GM21717 (cell line): ENCODE results near the gene ZSCAN31.
"Not testable (repeated sequence)": the region's sequence is repeated elsewhere in the genome, so short reads cannot be mapped to it uniquely, and the experiment has no call there.

Source experiments
- ATAC-seq: cut with Tn5 transposase; IDR thresholded peaks from one replicate; pipeline ENCODE4 v1.9.1; 2021; ENCODE audit warnings: mild to moderate bottlenecking, moderate library complexity; ENCODE audit not compliant: unreplicated experiment

ZSCAN31 gene

DNA sequence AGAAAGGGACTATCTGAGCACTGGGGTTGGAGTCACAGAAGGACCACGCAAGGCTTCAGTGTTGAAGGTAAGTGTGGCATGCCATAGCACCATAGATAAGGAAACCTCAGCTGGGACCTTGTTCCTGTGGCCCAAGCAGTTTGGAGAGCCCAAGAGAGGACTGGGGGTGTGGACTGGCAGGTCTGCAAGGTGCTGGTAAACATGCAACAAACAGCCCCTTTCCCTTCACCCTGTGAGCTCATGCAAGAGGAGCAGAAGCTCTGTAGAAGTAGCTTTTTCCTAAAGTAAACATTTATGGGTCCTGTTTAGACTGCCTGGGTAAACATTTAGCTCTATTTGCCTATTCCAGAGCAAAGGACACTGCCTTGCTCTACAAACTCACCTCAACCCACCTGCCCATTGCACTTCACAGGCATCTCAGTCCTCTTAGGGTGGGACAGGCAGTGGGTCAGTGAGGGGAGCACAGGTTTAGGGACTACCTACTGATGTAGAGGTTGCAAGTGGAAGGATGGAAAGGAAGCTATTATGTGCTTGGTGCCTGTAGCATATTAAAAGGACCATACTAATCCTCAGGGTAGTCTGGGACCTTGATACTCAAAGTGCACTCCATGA, 12.0 kb downstream of the ZSCAN31 start:
- no peak for ATAC-seq

DNA sequence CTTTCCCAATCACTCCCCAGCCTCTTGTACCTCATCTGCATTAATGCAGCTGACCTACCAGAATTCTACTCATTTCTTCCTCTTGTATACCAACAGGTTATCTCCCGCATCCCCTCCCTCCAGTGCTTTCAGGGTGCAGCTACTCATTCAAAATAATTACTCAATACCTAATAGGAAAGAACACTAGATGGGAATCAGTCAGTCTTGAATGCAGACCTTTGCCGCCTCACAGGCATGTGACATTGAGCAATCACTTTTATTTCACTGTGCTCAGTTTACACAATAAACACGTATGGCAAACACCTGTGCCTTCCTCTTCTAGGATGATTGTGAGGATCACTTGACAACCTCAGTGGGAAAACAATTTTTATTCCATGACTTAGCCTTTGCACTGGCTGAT, 13.3 kb downstream of the ZSCAN31 start:
- no peak for ATAC-seq

DNA sequence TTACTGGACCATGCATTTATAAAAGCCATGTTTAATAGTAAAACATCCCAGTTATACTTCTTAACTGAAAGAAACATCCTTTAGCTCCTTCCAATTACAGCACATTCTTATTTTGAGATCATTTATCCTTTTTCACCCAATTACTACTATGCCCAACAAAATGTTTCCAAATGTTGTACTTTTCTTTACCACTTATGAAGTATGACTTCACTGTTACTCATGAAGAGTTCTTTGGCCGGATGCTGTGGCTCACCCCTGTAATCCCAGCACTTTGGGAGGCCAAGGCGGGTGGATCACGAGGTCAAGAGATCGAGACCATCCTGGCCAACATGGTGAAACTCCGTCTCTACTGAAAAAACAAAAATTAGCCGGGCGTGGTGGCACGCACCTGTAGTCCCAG, 18.1 kb downstream of the ZSCAN31 start:
- not testable (repeated sequence) for ATAC-seq

DNA sequence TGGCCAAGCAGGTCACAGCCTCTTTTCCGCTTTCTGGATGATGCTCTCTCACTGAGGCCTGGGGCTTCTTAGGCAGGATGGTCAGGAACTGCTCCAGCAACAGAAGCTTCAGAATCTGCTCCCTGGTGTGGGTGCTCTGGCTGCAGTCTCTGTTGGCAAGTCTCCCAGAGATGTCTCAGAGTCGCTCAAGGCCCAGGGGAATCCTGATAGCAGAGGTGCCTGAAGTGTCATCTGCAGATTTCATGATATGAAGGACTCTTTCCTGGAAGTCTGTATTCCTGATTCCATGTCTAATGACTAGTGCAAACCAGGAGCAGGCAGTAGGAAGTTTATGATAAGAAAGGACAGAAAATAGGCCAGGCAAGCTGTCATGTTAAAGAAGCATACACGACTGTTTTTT, 20.3 kb downstream of the ZSCAN31 start:
- ATAC-seq, result no peak

DNA sequence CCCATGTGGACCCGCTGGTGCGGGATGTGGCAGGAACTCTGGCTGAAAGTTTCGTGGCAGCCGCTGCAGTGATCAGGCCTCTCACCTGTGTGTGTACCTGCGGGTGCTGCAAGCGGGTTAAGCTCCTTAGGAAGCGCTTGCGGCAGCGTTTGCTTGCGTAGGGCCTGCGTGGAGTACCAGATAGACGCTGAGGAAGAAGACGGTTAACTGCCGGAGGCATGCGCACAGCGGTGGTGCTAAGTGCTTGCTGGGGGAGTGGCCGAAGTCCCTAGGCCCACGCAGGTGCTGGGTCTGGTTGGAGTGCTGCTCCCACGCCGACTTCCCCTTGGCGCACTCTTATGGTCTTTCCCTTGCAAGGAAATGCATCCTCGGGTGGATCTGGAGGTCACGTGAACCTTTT, 23.0 kb downstream of the ZSCAN31 start:
- no peak for ATAC-seq

DNA sequence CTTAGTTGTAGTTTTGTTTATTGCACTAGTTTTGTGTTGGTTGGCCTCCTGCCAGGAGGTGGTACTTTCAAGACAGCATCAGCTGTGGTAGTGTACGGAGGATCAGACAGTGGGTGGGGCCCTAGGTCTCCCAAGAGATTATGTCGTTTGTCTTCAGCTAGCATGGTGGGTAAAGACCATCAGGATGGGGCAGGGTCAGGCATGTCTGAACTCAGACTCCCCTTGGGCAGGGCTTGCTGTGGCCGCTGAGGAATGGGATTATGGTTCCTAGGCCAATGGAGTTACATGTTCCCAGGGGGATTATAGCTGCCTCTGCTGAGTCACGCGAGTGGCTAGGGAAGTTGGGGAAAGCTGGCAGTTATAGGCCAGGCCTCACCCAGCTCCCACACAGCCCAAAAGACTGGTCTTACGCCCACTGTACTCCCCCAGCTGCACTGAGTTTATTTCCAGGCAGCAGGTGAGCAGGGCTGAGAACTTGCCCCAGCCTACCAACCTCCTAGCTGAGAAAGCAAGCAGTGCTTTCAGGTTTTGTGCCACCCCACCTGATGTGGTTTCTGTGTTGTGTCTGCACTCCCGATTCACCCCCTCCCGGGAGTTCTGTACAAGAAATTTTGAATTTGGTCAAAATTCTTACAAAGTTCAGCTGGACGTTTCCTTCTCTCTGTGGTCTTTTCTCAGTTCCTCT, 24.7 kb downstream of the ZSCAN31 start:
- no peak for ATAC-seq

DNA sequence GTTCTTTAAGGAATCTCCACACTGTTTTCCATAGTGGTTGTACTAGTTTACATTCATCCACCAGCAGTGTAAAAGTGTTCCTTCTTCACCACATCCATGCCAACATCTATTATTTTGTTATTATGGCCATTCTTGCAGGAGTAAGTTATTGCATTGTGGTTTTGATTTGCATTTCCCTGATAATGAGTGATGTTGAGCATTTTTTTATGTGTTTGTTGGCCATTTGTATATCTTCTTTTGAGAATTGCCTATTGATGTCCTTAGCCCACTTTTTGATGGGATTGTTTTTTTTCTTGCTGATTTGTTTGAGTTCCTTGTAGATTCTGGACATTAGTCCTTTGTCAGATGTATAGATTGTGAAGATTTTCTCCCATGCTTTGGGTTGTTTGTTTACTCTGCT, 29.6 kb downstream of the ZSCAN31 start:
- ATAC-seq, result not testable (repeated sequence)

DNA sequence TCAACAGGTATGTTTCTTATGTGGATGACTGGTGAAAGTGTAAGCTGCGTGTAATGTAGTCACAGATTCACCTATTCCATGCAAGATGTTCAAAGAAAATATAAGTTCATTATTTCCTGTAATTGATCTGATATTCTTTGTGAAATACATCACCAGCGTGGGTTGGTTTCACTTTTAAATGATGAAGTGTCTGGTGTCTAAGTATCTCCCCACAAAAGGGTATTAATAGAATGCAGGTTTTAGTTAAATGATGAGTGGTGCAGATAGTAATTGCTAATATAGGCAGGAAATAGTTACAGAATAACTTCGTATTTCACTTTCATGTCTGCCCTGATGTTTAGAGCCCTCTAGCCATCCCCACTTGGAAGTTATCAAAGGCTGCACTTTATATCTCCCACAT, 32.4 kb downstream of the ZSCAN31 start:
- peak; percentile 82 for ATAC-seq

DNA sequence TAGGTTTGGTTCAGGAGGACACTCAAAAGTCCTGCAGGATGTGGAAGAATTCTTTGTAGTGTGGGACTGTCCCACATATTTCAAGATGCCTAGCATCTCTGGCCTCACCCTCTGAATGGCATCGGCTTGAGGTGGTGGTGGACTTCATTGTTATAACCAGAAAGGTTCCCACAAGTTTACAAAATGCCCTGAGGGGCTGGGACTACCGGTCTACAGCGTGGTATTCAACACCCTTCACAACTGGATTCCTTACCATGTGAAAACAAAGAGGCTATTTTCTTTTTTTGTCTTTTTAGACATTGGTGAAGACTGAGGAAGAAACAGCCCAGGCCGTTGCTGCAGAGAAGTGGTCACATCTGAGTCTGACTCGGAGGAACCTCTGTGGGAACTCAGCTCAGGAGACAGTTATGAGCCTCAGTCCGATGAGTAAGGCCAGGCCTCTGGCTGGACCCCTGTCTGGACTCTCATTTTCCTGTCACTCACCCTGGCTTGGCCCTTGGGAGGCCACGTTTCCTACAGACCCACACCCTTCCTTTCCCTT, 39.4 kb downstream of the ZSCAN31 start:
- ATAC-seq, result no peak

DNA sequence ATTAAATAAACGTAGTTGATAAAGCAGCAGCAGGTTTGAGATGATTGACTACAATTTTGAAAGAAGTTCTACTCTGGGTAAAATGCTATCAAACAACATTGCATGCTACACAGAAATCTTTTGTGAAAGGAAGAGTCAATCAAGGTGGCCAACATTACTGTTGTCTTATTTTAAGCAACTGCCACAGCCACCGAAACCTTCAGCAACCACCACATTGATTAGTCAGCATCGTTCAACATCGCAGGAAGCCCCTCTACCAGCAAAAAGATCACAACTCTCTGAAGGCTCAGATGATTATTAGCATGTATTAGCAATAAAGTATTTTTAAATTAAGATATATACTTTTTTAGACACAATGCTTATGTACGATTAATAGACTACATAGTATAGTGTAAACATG, 40.6 kb downstream of the ZSCAN31 start:
- no peak for ATAC-seq

DNA sequence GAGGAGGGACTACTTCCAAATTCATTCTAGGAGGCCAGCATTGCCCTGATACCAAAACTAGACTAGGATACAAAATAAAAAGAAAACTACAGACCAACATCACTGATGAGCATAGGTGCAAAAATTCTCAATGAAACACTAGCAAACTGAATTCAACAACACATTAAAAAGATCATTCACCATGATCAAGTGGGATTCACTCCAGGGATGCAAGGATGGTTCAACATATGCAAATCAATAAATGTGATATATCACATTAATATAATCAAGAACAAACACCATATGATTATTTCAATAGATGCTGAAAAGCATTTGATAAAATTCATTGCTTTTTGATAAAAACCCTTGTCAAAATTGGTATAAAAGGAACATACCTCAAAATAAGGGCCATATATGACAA, 44.4 kb downstream of the ZSCAN31 start:
- no peak for ATAC-seq

DNA sequence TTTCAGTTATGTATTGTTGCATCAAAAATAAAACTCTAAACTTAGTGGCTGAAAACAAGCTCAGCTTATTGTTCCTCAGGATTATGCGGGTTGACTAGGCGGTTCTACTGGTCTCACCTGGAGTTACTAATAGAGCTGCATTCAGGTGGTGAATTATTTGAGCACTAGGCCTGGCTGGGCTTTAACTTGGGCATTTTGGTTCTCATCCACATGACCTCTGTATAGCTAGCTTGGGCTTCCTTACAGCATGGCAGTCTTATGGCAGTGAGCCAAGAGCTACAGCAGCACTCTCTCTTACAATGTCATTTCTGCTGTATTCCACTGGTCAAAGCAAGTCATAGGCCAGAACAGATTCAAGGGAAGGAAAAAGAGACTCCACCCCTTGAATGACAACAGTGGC, 53.0 kb downstream of the ZSCAN31 start:
- no peak for ATAC-seq

DNA sequence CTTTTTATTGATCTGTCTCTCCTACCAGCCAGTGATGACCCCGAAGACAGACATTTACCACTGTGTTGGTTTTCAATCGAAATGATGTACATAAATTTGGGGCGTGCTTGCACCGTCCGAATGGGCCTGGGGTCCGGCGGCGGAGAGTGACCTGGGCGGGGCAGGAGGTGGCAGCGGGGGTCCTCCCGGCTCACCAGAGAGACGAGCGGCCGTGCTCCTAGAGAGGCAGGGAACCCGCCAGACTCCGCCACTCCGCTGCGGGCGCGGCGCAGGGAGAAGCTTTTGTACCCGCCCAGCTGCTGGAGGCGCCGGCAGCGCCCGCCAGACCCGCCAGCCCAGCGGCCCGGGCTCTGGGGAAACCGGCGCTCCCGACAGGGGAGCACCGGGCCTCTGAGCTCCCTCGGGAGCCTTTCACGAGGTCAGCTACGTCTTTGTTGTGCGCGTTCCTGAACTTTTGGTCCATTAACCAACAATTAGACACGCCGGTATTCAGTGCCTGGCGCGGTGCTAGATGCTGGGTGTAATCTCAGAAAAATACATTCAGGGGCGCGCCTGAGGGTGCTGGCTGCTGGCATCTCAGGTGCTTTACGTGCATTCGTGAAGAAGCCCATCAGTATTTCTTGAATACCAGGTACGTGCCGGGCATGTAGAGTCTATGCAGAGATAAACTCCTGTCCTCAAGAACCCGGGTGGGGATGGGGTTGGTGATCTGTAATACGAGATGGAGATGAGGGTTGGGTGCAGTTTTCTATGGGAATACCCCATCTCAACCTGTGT, 54.5 kb downstream of the ZSCAN31 start, which contains the start of gene PGBD1:
TSS of gene PGBD1 (plus strand) at position 285 of the 777 bp plus-strand sequence. CDS start 2,242 bp downstream, outside the sequence.
- peak; percentile 75 for ATAC-seq

DNA sequence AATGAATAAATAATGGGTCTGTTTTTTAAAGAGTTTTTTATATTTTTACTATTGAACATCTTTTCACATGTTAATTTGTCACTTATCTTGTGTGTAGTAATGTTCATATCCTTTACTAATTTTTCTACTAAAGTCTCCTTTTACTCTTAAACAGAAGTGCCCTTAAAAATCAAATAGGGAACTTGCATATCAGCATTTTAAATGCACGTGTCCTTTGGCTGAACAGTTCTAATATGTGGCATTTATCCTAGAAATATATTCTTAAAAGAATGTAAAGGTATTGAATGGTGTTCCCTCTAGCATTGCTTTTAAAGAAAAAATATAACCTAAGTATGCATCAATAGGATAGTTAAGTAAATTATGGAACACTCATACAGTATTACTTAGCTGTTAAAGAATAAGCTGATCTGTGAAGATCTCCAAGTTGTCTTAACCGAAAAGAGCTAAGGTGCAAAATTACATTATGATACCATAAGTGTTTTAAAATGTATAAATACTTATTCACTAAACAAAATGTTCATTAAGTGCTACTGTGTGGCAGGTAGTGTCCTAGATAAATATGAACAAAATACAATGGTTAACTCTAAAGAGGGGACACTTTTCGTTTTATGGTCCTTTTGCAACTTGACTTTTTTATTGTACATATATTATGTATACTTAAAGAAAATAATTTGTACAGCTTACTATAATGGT, 55.2 kb downstream of the ZSCAN31 start:
- ATAC-seq, result no peak

DNA sequence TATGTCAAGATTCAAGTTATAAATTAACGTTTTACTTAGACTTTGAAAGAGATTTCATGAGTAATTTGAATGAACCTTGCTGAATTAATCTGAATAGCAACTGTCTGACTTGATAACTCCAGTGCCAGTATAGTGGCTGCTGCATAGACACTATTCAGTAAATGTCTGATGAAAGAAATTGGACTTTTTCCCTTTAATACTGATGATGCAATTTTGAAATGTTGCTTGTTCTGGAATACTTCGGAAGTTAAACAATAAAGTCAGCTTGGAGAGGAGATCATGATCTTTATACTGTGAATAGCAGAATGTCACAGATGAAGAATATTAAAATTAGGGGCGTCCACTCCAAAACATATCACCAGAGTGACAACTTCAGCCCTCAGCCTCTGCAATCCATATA, 58.2 kb downstream of the ZSCAN31 start:
- ATAC-seq, result no peak

DNA sequence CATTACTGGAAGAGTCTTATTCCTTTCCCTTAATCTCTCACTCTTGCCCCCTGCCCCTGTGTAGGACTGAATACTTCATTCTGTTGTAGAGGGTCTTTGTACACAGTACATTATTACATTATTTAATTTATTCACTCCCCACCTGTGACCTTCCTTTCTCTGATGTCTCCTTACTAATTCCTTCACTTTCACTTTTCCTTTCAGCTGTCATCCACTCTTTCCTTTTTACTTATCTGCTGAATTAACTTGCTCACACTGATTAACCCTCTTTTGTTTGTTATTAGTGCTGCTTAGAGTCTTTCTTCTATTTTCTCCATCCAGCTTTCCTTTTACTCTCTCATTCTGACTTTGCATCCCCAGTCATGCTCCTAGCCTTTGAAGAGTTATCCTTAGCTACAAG, 61.1 kb downstream of the ZSCAN31 start:
- ATAC-seq, result no peak
